HepG2 (cell line): ENCODE results near the gene CFL1. TPM values are rescaled to one million over a fixed set of nuclear protein-coding genes. Genes with fewer than 3 reads are reported as not detected.

Source experiments
- ARID2 ChIP-seq: sonication (generic); formaldehyde crosslinking; IDR thresholded peaks from 2 replicates; pipeline ENCODE4 v1.8.1; 2022; ENCODE audit warnings: mild to moderate bottlenecking, missing genetic modification reagents, borderline replicate concordance
- BCL6 ChIP-seq: IDR thresholded peaks from 2 replicates; pipeline ENCODE4 v1.6.1; 2016; ENCODE audit warnings: missing genetic modification reagents, missing compliant biosample characterization
- BHLHE40 ChIP-seq: IDR thresholded peaks from 2 replicates; pipeline ENCODE4 v1.6.1; 2011; ENCODE audit warnings: low read length, improper control_type of control experiment
- BORCS8-MEF2B ChIP-seq: sonication (generic); formaldehyde crosslinking; IDR thresholded peaks from 2 replicates; pipeline ENCODE4 v1.8.0; 2022; ENCODE audit warnings: mild to moderate bottlenecking, missing genetic modification reagents
- CC2D1A ChIP-seq: sonication (generic); formaldehyde crosslinking; IDR thresholded peaks from 2 replicates; pipeline ENCODE4 v1.8.1; 2023; ENCODE audit warnings: mild to moderate bottlenecking, missing genetic modification reagents
- CTCF ChIP-seq: sonication (generic); formaldehyde crosslinking; IDR thresholded peaks from 2 replicates; pipeline ENCODE4 v1.5.0; 2020; ENCODE audit warnings: mild to moderate bottlenecking, missing genetic modification reagents, moderate library complexity
- FOXA1 ChIP-seq, 2 experiments: fragments of 450-650 bp in 1 of 2; sonication (generic) in 1 of 2; formaldehyde crosslinking in 1 of 2; IDR thresholded peaks; 2 replicates each; pipeline versions ENCODE4 v1.4.0 to v1.6.1; 2016 to 2020; ENCODE audit warnings: missing genetic modification reagents in 1 of 2
- FOXJ3 ChIP-seq: sonication (generic); formaldehyde crosslinking; IDR thresholded peaks from 2 replicates; pipeline ENCODE4 v1.4.0; 2020; ENCODE audit warnings: missing genetic modification reagents, mild to moderate bottlenecking, borderline replicate concordance
- GABPB1 ChIP-seq: IDR thresholded peaks from 2 replicates; pipeline ENCODE4 v1.6.1; 2016; ENCODE audit warnings: mild to moderate bottlenecking, missing genetic modification reagents, moderate library complexity, missing compliant biosample characterization
- GATAD2A ChIP-seq: IDR thresholded peaks from 2 replicates; pipeline ENCODE4 v1.6.1; 2016
- HNRNPH1 ChIP-seq: fragments of 200-400 bp; formaldehyde crosslinking; optimal IDR thresholded peaks from 2 replicates; pipeline ENCODE3; 2017; ENCODE audit warnings: mild to moderate bottlenecking, low read depth, low read length
- KDM2A ChIP-seq: sonication (generic); formaldehyde crosslinking; IDR thresholded peaks from 2 replicates; pipeline ENCODE4 v1.4.0; 2020; ENCODE audit warnings: low read depth, missing genetic modification reagents, borderline replicate concordance
- KDM3A ChIP-seq: IDR thresholded peaks from 2 replicates; pipeline ENCODE4 v1.6.1; 2018; ENCODE audit warnings: low read depth, missing compliant biosample characterization
- MAF1 ChIP-seq: sonication (generic); formaldehyde crosslinking; IDR thresholded peaks from 2 replicates; pipeline ENCODE4 v1.5.0; 2020; ENCODE audit warnings: missing genetic modification reagents, borderline replicate concordance
- MAX ChIP-seq: IDR thresholded peaks from 2 replicates; pipeline ENCODE4 v1.6.1; 2012; ENCODE audit warnings: inconsistent platforms
- MLLT10 ChIP-seq: sonication (generic); formaldehyde crosslinking; IDR thresholded peaks from 2 replicates; pipeline ENCODE4 v1.4.0; 2020; ENCODE audit warnings: missing genetic modification reagents
- NFYC ChIP-seq: IDR thresholded peaks from 2 replicates; pipeline ENCODE4 v1.6.1; 2016; ENCODE audit warnings: missing genetic modification reagents, missing compliant biosample characterization
- NR2F1 ChIP-seq, 2 experiments: fragments of 450-650 bp in 1 of 2; formaldehyde crosslinking in 1 of 2; IDR thresholded peaks; 2 replicates each; pipeline versions ENCODE4 v1.5.0 to v1.6.1; 2016 to 2020; ENCODE audit warnings: mild to moderate bottlenecking in 1 of 2, missing compliant biosample characterization in 1 of 2, missing genetic modification reagents in 1 of 2, moderate library complexity in 1 of 2
- PITX1 ChIP-seq: sonication (generic); formaldehyde crosslinking; IDR thresholded peaks from 2 replicates; pipeline ENCODE4 v1.5.1; 2020; ENCODE audit warnings: mild to moderate bottlenecking, missing genetic modification reagents
- PPARG ChIP-seq: conservative IDR thresholded peaks from 2 replicates; pipeline ENCODE4 v1.6.1; 2016; ENCODE audit warnings: missing biosample characterization, missing genetic modification reagents
- SALL2 ChIP-seq: sonication (generic); formaldehyde crosslinking; IDR thresholded peaks from 2 replicates; pipeline ENCODE4 v1.8.1; 2023; ENCODE audit warnings: mild to moderate bottlenecking, missing genetic modification reagents, inconsistent platforms
- STAG1 ChIP-seq: sonication (generic); formaldehyde crosslinking; IDR thresholded peaks from 2 replicates; pipeline ENCODE4 v1.4.0; 2020; ENCODE audit warnings: missing genetic modification reagents
- THAP11 ChIP-seq: IDR thresholded peaks from 2 replicates; pipeline ENCODE4 v1.6.1; 2016; ENCODE audit warnings: missing biosample characterization, missing genetic modification reagents
- YEATS4 ChIP-seq: sonication (generic); formaldehyde crosslinking; IDR thresholded peaks from 2 replicates; pipeline ENCODE4 v1.4.0; 2020; ENCODE audit warnings: missing genetic modification reagents, borderline replicate concordance
- polyA plus RNA-seq, 8 experiments: library from polyadenylated mRNA; depleted of rRNA in 3 of 8; stranded (reverse) in 7 of 8; unstranded in 1 of 8; fragments of >200 nt; fragmentation: Illumina TruSeq in 4 of 8; extraction: Trizol in 4 of 8; gene quantifications; 2 replicates each; pipeline versions ENCODE4 v1.2.1 to v1.2.3, GENCODE V29; 2011 to 2016; ENCODE audit warnings: low read depth in 4 of 8, missing spikeins in 1 of 8, mixed read lengths in 1 of 8; ENCODE audit not compliant: insufficient read depth in 1 of 8
- total RNA-seq, 5 experiments: library from RNA; depleted of rRNA; stranded (reverse); fragments of >200 nt; fragmentation: Illumina TruSeq; extraction: Trizol; gene quantifications; 2 replicates each; pipeline ENCODE4 v1.2.3, GENCODE V29; 2016; ENCODE audit warnings: low read depth in 1 of 5
- TF ChIP-seq, protein P1 (sequence below): sonication (generic); formaldehyde crosslinking; IDR thresholded peaks from 2 replicates; pipeline ENCODE4 v1.9.0; 2022; ENCODE audit warnings: missing genetic modification reagents, mild to moderate bottlenecking, borderline replicate concordance
- TF ChIP-seq, protein P2 (sequence below): sonication (generic); IDR thresholded peaks from 2 replicates; pipeline ENCODE4 v1.6.1; 2016; ENCODE audit warnings: low read depth, borderline replicate concordance

CFL1 gene
- total and polyA plus RNA-seq, 2 of the 13 experiments (the other 11 are each of a cell fraction or from before 2014, with no cell fraction given): 379 to 383 TPM

DNA sequence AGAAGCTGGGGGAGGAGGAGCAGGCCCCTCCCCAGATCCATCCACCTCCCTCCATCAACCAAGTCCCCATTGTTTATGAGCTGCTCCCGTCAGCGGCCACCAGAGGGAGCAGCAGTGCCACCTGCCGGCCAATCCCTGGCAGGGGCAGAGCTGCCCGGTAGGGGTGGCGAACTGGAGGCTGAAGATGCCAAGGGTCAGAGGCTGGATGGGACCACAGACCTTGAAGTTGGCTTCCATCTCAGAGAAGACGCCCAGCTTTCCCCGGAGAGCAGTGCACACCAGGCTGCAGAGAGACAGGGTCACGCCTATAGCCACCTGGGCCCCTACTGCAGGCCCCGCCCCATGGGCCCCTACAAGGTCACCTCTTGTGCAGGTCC, 26.7 kb upstream of the CFL1 start (continued):
- TF ChIP-seq SALL2: peak; percentile 56; the same call in 1 of the 2 replicates
- TF ChIP-seq FOXJ3 (CRISPR knock-in tag): 0 out of 2 replicates have a peak, but pooled peaks have one; percentile 13
- TF ChIP-seq MAX: peak; percentile 44; the same call in 1 of the 2 replicates
- TF ChIP-seq NR2F1 (CRISPR knock-in tag; IDR thresholded peaks at IDR 0.05): peak in 1 of 2 experiments; percentile 30; a peak in 1 of 4 replicates
- no peak for TF ChIP-seq CC2D1A (CRISPR knock-in tag)
- TF ChIP-seq FOXA1 (IDR thresholded peaks at IDR 0.05): no peak
- TF ChIP-seq FOXA1 (CRISPR knock-in tag; IDR thresholded peaks at IDR 0.05): peak; percentile 48; the same call in 1 of the 2 replicates
- peak; percentile 61; the same call in 1 of the 2 replicates for TF ChIP-seq GATAD2A
- peak; percentile 78 for TF ChIP-seq KDM2A (CRISPR knock-in tag)
- TF ChIP-seq THAP11 (CRISPR knock-in tag): peak; percentile 66
- TF ChIP-seq, protein P1, sequence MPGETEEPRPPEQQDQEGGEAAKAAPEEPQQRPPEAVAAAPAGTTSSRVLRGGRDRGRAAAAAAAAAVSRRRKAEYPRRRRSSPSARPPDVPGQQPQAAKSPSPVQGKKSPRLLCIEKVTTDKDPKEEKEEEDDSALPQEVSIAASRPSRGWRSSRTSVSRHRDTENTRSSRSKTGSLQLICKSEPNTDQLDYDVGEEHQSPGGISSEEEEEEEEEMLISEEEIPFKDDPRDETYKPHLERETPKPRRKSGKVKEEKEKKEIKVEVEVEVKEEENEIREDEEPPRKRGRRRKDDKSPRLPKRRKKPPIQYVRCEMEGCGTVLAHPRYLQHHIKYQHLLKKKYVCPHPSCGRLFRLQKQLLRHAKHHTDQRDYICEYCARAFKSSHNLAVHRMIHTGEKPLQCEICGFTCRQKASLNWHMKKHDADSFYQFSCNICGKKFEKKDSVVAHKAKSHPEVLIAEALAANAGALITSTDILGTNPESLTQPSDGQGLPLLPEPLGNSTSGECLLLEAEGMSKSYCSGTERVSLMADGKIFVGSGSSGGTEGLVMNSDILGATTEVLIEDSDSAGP (CRISPR knock-in tag): peak; percentile 53; the same call in 1 of the 2 replicates
- no peak for TF ChIP-seq BCL6 (CRISPR knock-in tag)
- peak; percentile 98 for TF ChIP-seq CTCF (CRISPR knock-in tag)
- no peak for TF ChIP-seq MLLT10 (CRISPR knock-in tag)
- TF ChIP-seq YEATS4 (CRISPR knock-in tag): no peak
- peak; percentile 88 for TF ChIP-seq STAG1
- TF ChIP-seq NFYC (CRISPR knock-in tag): no peak
- TF ChIP-seq HNRNPH1: no peak
- no peak for TF ChIP-seq ARID2 (CRISPR knock-in tag)
- TF ChIP-seq BHLHE40: 0 out of 2 replicates have a peak, but pooled peaks have one; percentile 39
- TF ChIP-seq, protein P2, sequence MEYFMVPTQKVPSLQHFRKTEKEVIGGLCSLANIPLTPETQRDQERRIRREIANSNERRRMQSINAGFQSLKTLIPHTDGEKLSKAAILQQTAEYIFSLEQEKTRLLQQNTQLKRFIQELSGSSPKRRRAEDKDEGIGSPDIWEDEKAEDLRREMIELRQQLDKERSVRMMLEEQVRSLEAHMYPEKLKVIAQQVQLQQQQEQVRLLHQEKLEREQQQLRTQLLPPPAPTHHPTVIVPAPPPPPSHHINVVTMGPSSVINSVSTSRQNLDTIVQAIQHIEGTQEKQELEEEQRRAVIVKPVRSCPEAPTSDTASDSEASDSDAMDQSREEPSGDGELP: peak; percentile 45; the same call in 1 of the 2 replicates
- TF ChIP-seq PPARG: no peak; the same call in 1 of the 2 replicates
- TF ChIP-seq BORCS8-MEF2B (CRISPR knock-in tag): peak; percentile 28; the same call in 1 of the 2 replicates
- TF ChIP-seq GABPB1 (CRISPR knock-in tag): peak; percentile 48
- TF ChIP-seq KDM3A (CRISPR knock-in tag): peak; percentile 73; the same call in 1 of the 2 replicates
- 0 out of 2 replicates have a peak, but pooled peaks have one; percentile 35 for TF ChIP-seq MAF1 (CRISPR knock-in tag)
- peak; percentile 20; the same call in 1 of the 2 replicates for TF ChIP-seq PITX1 (CRISPR knock-in tag)
